ENCODE measurements around the gene MAST4.
A peak's percentile ranks its signal among the peaks of the same experiment; 100 is the strongest.

Gene MAST4

GRCh38 chr5:66859526-66859925 lies 263.3 kb downstream of the MAST4 start:
- DNase-seq (ENCODE audit: low read depth in 2 of 2): no peak
- no peak for TF ChIP-seq CTCF (IDR thresholded peaks at IDR 0.05; ENCODE audit: low read depth, low read length)
- no peak overlapping the region for H3K4me3 ChIP-seq (replicated peaks in 1 of 2; ENCODE audit: low read depth in 2 of 2, low read length in 2 of 2)

- no peak for TF ChIP-seq CTCF (IDR thresholded peaks at IDR 0.05; ENCODE audit: low read depth, low read length)
- DNase-seq (ENCODE audit: low read depth in 2 of 2): peak; percentile 71 to 78
- H3K4me3 ChIP-seq (replicated peaks in 1 of 2; ENCODE audit: low read depth in 2 of 2, low read length in 2 of 2): peak overlapping the region in 1 of 2 donors; percentile 8
Observed at GRCh38 chr5:66860199-66860975, 264.2 kb downstream of the MAST4 start.

- TF ChIP-seq CTCF (IDR thresholded peaks at IDR 0.05; ENCODE audit: low read depth, low read length): no peak
Observed at GRCh38 chr5:66861402-66861801, 265.2 kb downstream of the MAST4 start.

GRCh38 chr5:66862020-66862419 lies 265.8 kb downstream of the MAST4 start:
- no peak for TF ChIP-seq CTCF (IDR thresholded peaks at IDR 0.05; ENCODE audit: low read depth, low read length)
- no peak for DNase-seq (ENCODE audit: low read depth in 2 of 2)
- H3K4me3 ChIP-seq (replicated peaks in 1 of 2; ENCODE audit: low read depth in 2 of 2, low read length in 2 of 2): no peak overlapping the region

More at GRCh38 chr5:66861402-66861801, 265.2 kb downstream of the MAST4 start:
- H3K4me3 ChIP-seq (replicated peaks in 1 of 2; ENCODE audit: low read depth in 2 of 2, low read length in 2 of 2): no peak overlapping the region
- no peak for DNase-seq (ENCODE audit: low read depth in 2 of 2)

GRCh38 chr5:66863243-66864170 lies 267.3 kb downstream of the MAST4 start:
- TF ChIP-seq CTCF (IDR thresholded peaks at IDR 0.05; ENCODE audit: low read depth, low read length): no peak
- no peak overlapping the region for H3K4me3 ChIP-seq (replicated peaks in 1 of 2; ENCODE audit: low read depth in 2 of 2, low read length in 2 of 2)
- no peak for DNase-seq (ENCODE audit: low read depth in 2 of 2)

GRCh38 chr5:66864240-66864884 lies 268.2 kb downstream of the MAST4 start:
- peak; percentile 59 for TF ChIP-seq CTCF (IDR thresholded peaks at IDR 0.05; ENCODE audit: low read depth, low read length)
- DNase-seq (ENCODE audit: low read depth in 2 of 2): peak; percentile 84 to 88

More at GRCh38 chr5:66864240-66864884, 268.2 kb downstream of the MAST4 start:
- H3K4me3 ChIP-seq (replicated peaks in 1 of 2; ENCODE audit: low read depth in 2 of 2, low read length in 2 of 2): no peak overlapping the region
